ENCODE data around the gene CHRDL2.

CHRDL2 gene

GRCh38 chr11:74719011-74719410 lies 12.2 kb downstream of the CHRDL2 start:
- TF ChIP-seq SNAI2 (CRISPR knock-in tag; IDR thresholded peaks at IDR 0.05) (no peak), GLIS3 (CRISPR knock-in tag; IDR thresholded peaks at IDR 0.05) (no peak)
- ATAC-seq, result no peak

GRCh38 chr11:74717221-74717969 lies 13.8 kb downstream of the CHRDL2 start:
- TF ChIP-seq TOX (CRISPR knock-in tag; IDR thresholded peaks at IDR 0.05; ENCODE audit: borderline replicate concordance) (no peak), BACH2 (CRISPR knock-in tag; IDR thresholded peaks at IDR 0.05; ENCODE audit: borderline replicate concordance) (no peak), RARB (CRISPR knock-in tag; IDR thresholded peaks at IDR 0.05) (no peak), ESRRG (CRISPR knock-in tag; IDR thresholded peaks at IDR 0.05) (no peak), ARNTL (CRISPR knock-in tag; IDR thresholded peaks at IDR 0.05; ENCODE audit: borderline replicate concordance, low read depth) (no peak), SNAI2 (CRISPR knock-in tag; IDR thresholded peaks at IDR 0.05) (no peak), ZNF70 (CRISPR knock-in tag; IDR thresholded peaks at IDR 0.05) (no peak), CREB5 (CRISPR knock-in tag; IDR thresholded peaks at IDR 0.05; ENCODE audit: low read depth) (no peak), ISL1 (CRISPR knock-in tag; IDR thresholded peaks at IDR 0.05) (no peak), ZNF8 (CRISPR knock-in tag; IDR thresholded peaks at IDR 0.05) (no peak), PATZ1 (CRISPR knock-in tag; IDR thresholded peaks at IDR 0.05; ENCODE audit: borderline replicate concordance) (no peak), ZNF565 (CRISPR knock-in tag; conservative IDR thresholded peaks at IDR 0.05; ENCODE audit: low read depth) (no peak), POU6F1 (CRISPR knock-in tag; IDR thresholded peaks at IDR 0.05; ENCODE audit: borderline replicate concordance, low read depth) (no peak), CSRNP3 (CRISPR knock-in tag; IDR thresholded peaks at IDR 0.05) (no peak), TCF4 (CRISPR knock-in tag; IDR thresholded peaks at IDR 0.05; ENCODE audit: borderline replicate concordance) (no peak)
- ATAC-seq, result no peak

- TF ChIP-seq ZC3H10 (CRISPR knock-in tag; IDR thresholded peaks at IDR 0.05) (no peak), OSR1 (CRISPR knock-in tag; IDR thresholded peaks at IDR 0.05) (no peak), ZNF565 (CRISPR knock-in tag; conservative IDR thresholded peaks at IDR 0.05; ENCODE audit: low read depth) (no peak), ZFP30 (CRISPR knock-in tag; IDR thresholded peaks at IDR 0.05) (no peak), POU6F1 (CRISPR knock-in tag; IDR thresholded peaks at IDR 0.05; ENCODE audit: borderline replicate concordance, low read depth) (no peak), TOX (CRISPR knock-in tag; IDR thresholded peaks at IDR 0.05; ENCODE audit: borderline replicate concordance) (no peak), BACH2 (CRISPR knock-in tag; IDR thresholded peaks at IDR 0.05; ENCODE audit: borderline replicate concordance) (no peak), ESRRG (CRISPR knock-in tag; IDR thresholded peaks at IDR 0.05) (no peak), TCF4 (CRISPR knock-in tag; IDR thresholded peaks at IDR 0.05; ENCODE audit: borderline replicate concordance) (no peak), CSRNP3 (CRISPR knock-in tag; IDR thresholded peaks at IDR 0.05) (no peak), ISL1 (CRISPR knock-in tag; IDR thresholded peaks at IDR 0.05) (no peak), PATZ1 (CRISPR knock-in tag; IDR thresholded peaks at IDR 0.05; ENCODE audit: borderline replicate concordance) (no peak), CSDC2 (CRISPR knock-in tag; IDR thresholded peaks at IDR 0.05) (no peak), GLIS3 (CRISPR knock-in tag; IDR thresholded peaks at IDR 0.05) (no peak), ARNTL (CRISPR knock-in tag; IDR thresholded peaks at IDR 0.05; ENCODE audit: borderline replicate concordance, low read depth) (no peak)
- ATAC-seq, result no peak
Observed at GRCh38 chr11:74714904-74715303, 16.3 kb downstream of the CHRDL2 start.

All from SK-N-SH treated with all-trans-retinoic acid at 6 μM for 48 hours (cell line).